Amniotic stem cell (primary cell): Measurements from ENCODE around the gene CD4.
A peak's percentile ranks its signal among the peaks of the same experiment; 100 is the strongest.

Source experiments
- DNase-seq: peaks from one replicate; lab custom pipeline; 2025; lab: John Stamatoyannopoulos, UW

Gene CD4

GRCh38 chr12:6817098-6817497 lies 27.8 kb downstream of the CD4 start:
- DNase-seq = no peak

- DNase-seq = no peak
Observed at GRCh38 chr12:6817662-6818157, 28.4 kb downstream of the CD4 start.

GRCh38 chr12:6818222-6818621 lies 28.9 kb downstream of the CD4 start:
- no peak for DNase-seq

GRCh38 chr12:6818645-6819044 lies 29.3 kb downstream of the CD4 start:
- DNase-seq = no peak

GRCh38 chr12:6819106-6820030 lies 30.0 kb downstream of the CD4 start:
- DNase-seq = no peak

GRCh38 chr12:6820166-6820565 lies 30.8 kb downstream of the CD4 start:
- no peak for DNase-seq

GRCh38 chr12:6821591-6822425 lies 32.5 kb downstream of the CD4 start, which contains the start of gene GPR162:
Gene GPR162 (plus strand): TSS chr12:6821821. CDS start chr12:6823899, 2,078 bp downstream.
- peak; percentile 47 for DNase-seq

GRCh38 chr12:6822426-6823135 lies 33.3 kb downstream of the CD4 start:
- no peak for DNase-seq

- no peak for DNase-seq
Observed at GRCh38 chr12:6823182-6824084, 34.1 kb downstream of the CD4 start.

- no peak for DNase-seq
Observed at GRCh38 chr12:6824085-6824775, 34.9 kb downstream of the CD4 start.

GRCh38 chr12:6824901-6825381 lies 35.6 kb downstream of the CD4 start:
- DNase-seq = no peak

- DNase-seq = peak; percentile 52
Observed at GRCh38 chr12:6825398-6826124, 36.2 kb downstream of the CD4 start.

GRCh38 chr12:6826125-6826733 lies 36.9 kb downstream of the CD4 start:
- DNase-seq = no peak

GRCh38 chr12:6826734-6827436 lies 37.6 kb downstream of the CD4 start:
- no peak for DNase-seq

- peak; percentile 71 for DNase-seq
Observed at GRCh38 chr12:6827437-6827911, 38.1 kb downstream of the CD4 start.

GRCh38 chr12:6827982-6828780 lies 38.9 kb downstream of the CD4 start, which contains the start of gene P3H3:
Gene P3H3 (plus strand): TSS chr12:6828407. CDS start chr12:6828441, 34 bp downstream.
- DNase-seq = no peak
